Neutrophil (primary cell): ENCODE data around the gene MVB12B.

Experiments used
- H3K27ac ChIP-seq: fragments of 200-600 bp; sonication (generic); 2 replicates; pipeline ENCODE4 v1.5.1; 2016; ENCODE audit warnings: mild to moderate bottlenecking, moderate library complexity
- H3K27me3 ChIP-seq: fragments of 200-600 bp; sonication (generic); 2 replicates; pipeline ENCODE4 v1.6.0; 2016; ENCODE audit warnings: mild to moderate bottlenecking
- H3K36me3 ChIP-seq: fragments of 200-600 bp; sonication (generic); 2 replicates; pipeline ENCODE4 v1.5.1; 2017
- H3K4me1 ChIP-seq, 2 experiments: fragments of 200-600 bp in 1 of 2; sonication (generic) in 1 of 2; 1 replicate in 1 of 2; 2 replicates in 1 of 2; pipeline versions ENCODE4 v1.5.1 to v1.6.1; 2013 to 2016; ENCODE audit warnings: low read depth in 1 of 2, low read length in 1 of 2, mild to moderate bottlenecking in 1 of 2, moderate library complexity in 1 of 2; ENCODE audit not compliant: control insufficient read depth in 1 of 2, insufficient read depth in 1 of 2
- H3K4me3 ChIP-seq, 2 experiments: fragments of 200-600 bp in 1 of 2; sonication (generic) in 1 of 2; 1 replicate in 1 of 2; 2 replicates in 1 of 2; pipeline ENCODE4 v1.5.1; 2013 to 2016; ENCODE audit warnings: low read depth in 1 of 2, low read length in 1 of 2, mild to moderate bottlenecking in 1 of 2, moderate library complexity in 1 of 2
- H3K9me3 ChIP-seq: fragments of 200-600 bp; sonication (generic); 2 replicates; pipeline ENCODE4 v1.5.1; 2016
- TF ChIP-seq, protein P1 (sequence below): fragments of 200-600 bp; sonication (generic); IDR thresholded peaks from 2 replicates; pipeline ENCODE4 v1.5.1; 2016; ENCODE audit warnings: antibody characterized with exemption

Gene MVB12B

DNA sequence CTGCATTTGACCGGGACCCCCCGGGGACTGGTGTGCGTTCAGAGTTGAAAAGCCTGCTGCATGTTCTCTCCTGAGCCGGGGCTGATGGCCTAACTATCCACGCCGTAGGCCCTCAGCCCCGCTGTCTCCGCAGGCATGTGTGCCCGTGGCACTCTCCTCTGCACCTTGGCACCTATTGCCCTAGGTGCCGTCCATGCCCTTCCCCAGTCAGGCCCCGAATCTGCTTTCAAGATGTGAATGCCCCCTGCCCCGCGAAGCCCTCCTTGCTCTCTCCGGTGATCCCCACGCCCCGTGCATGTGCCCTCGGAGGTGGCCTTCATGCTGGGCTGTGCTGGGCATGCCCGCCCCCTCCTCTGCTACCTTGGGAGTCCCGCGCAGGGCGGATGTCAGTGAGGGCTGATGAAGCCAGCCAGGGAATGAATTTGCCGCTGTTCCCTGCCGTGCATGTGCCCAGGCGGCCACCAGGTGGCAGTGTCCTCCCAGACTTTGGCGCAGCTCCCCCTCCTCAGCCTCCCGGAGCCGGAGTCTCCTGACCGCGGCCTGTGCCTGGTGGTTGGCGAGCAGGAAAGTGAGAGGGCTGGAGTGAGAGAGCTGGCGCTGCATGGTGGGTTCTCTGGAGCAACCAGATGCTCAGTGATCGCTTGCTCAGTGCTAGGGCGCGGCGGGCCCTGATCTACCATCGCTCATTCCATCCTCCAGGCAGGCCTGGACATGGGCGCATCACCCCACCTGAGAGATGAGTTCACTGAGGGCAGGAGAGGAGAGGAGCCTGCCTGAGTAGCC is 174.2 kb downstream of the MVB12B start:
- peaks cover 32% of the 10 kb centered on the region for H3K36me3 ChIP-seq
- H3K27ac ChIP-seq = no peak overlapping the region
- no peak overlapping the region for H3K4me3 ChIP-seq
- H3K27me3 ChIP-seq = peaks cover 15% of the 10 kb centered on the region
- TF ChIP-seq, protein P1, sequence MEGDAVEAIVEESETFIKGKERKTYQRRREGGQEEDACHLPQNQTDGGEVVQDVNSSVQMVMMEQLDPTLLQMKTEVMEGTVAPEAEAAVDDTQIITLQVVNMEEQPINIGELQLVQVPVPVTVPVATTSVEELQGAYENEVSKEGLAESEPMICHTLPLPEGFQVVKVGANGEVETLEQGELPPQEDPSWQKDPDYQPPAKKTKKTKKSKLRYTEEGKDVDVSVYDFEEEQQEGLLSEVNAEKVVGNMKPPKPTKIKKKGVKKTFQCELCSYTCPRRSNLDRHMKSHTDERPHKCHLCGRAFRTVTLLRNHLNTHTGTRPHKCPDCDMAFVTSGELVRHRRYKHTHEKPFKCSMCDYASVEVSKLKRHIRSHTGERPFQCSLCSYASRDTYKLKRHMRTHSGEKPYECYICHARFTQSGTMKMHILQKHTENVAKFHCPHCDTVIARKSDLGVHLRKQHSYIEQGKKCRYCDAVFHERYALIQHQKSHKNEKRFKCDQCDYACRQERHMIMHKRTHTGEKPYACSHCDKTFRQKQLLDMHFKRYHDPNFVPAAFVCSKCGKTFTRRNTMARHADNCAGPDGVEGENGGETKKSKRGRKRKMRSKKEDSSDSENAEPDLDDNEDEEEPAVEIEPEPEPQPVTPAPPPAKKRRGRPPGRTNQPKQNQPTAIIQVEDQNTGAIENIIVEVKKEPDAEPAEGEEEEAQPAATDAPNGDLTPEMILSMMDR = peak; percentile 95
- no peaks in the 10 kb centered on the region for H3K9me3 ChIP-seq
- H3K4me1 ChIP-seq = peaks cover 27 to 44% of the 10 kb centered on the region in 2 experiments

DNA sequence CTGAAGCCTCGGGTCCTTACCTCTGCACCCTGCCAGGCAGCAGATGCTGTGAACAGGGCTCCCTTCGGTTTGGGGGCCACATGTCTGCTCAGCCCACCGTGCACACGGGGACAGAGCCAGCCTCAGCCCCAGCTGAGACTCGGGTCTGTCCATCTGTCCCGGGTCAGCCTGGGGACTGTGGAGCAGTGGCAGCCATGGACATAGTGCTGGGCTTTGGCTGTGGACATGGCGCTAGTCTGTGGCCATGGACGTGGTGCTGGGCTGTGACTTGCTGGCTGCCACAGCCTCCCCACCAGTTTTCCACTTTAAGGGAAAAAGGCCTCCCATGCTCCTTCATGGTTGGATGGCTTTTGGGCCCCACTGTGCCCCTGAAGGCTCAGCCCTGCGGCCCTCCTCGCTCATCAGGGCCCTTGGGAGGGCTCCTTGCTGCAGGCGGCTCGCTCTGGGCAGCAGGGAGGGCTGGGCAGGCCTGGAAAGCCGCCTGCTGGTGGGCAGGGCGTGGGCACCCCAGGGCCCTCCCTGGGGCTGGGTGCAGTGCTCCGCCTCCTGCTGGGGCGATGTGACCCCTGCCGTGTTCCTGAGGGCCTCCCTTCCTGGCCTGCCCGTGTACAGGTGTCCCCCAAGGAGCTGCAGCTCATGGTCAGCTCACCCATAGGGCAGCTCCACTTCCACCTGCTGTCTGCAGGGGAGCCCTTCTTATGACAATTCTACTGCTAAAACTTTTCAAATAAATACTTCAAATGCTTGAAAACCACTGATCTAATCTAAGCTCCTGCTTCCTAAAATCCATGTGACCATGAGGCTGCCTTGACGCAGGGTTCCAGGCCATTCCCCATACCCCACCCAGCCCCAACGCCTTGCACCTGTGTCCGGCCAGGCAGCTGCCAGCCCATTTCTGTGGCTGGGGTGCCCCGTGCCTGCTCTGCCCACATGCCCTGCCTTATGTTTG is 175.0 kb downstream of the MVB12B start:
- no peak overlapping the region for H3K4me3 ChIP-seq
- H3K4me1 ChIP-seq = peaks cover 27 to 44% of the 10 kb centered on the region in 2 experiments
- H3K27me3 ChIP-seq = peaks cover 15% of the 10 kb centered on the region
- H3K9me3 ChIP-seq = no peaks in the 10 kb centered on the region
- H3K27ac ChIP-seq = no peak overlapping the region
- H3K36me3 ChIP-seq = peaks cover 40% of the 10 kb centered on the region
- TF ChIP-seq, protein P1 = no peak

DNA sequence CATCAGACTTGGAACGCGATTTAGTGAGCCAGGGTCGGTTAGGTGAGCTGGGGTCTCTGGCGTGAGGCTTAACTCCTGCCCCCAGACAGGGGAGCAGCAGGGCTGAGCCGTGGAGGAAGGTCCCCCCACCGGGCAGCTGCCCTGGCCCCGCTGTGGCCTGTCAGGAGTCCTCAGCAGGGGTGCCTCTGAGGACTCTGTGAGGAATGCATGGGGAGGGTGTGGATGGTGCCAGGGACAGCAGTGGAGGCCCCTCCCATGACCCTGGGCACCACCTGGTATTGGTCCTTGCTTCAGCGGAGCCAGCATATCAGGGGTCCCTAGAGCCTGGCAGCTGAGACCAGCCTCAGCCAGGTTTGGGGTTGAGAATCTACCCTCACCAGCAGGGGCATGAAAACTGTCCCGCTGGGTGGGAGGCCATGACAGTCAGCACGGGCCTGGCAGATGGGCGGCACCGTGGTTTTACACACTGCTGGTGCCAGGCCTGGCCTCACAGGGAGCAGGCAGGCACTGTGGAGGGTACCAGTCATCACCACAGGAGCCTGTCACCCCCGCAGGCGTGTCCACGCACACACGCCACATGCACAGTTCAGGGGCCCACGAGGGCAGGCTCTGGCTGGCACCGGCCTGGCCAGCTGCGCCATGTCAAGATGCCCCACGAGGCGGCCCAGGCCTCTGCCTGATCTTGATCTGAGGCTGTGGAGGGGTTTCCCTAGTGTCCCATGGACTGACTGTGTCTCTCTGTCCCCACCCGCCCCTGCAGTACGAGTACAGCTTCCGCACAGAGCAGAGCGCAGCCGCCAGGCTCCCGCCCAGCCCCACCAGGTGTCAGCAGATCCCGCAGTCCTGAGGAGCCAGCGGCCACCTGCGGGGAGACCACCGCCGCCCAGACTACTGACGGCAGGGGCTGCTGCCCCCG is 176.0 kb downstream of the MVB12B start:
- Histone ChIP-seq H3K4me1 (peaks cover 21 to 35% of the 10 kb centered on the region in 2 experiments), H3K27ac (no peak overlapping the region), H3K9me3 (no peaks in the 10 kb centered on the region), H3K4me3 (no peak overlapping the region), H3K27me3 (peaks cover 15% of the 10 kb centered on the region), H3K36me3 (peaks cover 45% of the 10 kb centered on the region)
- TF ChIP-seq, protein P1 = no peak

DNA sequence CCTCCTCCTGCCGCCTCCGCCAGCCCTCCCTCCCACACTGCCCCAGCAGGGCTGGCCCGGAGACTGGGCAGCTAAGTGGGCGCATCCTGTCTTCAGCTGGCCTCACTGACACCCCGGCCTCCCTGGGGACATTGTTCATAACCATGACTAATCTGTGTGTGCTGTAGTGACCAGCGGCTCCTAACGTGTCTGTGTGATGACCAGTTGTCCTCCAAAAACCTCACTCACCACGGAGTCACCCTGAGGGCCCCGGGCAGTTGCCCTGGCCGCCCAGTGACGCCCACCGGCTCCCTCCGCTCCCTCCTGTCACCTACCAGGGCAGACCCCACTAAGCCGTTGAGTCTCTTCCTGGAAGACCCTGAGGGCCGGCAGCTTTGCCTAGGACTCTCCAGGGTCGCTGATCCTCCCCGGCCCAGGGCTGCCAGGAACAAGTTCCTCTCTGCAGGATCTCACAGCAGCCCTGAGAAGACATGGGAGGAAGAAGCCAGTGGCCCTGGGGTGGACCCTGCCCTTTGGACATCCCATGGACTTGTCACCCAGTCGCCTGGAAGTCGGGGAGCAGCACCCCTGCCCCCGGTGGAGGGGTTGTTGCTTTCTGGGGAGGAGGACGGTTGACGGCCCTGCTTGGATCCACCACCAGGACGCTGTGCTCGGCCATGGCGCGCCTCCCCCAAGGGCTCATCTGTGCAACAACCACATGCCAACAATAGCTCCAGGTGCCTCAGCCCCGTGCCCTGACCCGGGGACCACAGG is 176.9 kb downstream of the MVB12B start:
- peaks cover 12 to 26% of the 10 kb centered on the region in 2 experiments for H3K4me1 ChIP-seq
- TF ChIP-seq, protein P1 = no peak
- no peaks in the 10 kb centered on the region for H3K9me3 ChIP-seq
- peaks cover 15% of the 10 kb centered on the region for H3K27me3 ChIP-seq
- H3K4me3 ChIP-seq = no peak overlapping the region
- H3K27ac ChIP-seq = no peak overlapping the region
- H3K36me3 ChIP-seq = peaks cover 45% of the 10 kb centered on the region
